ENCODE data around the gene MRPL32.

MRPL32 gene

GRCh38 chr7:42886893-42887505 is 45.2 kb upstream of the MRPL32 start:
- Histone ChIP-seq H3F3A (ENCODE audit: insufficient read depth) (no peaks in the 10 kb centered on the region), H4K20me1 (ENCODE audit: low read depth, low read length) (no peaks in the 10 kb centered on the region), H3K27me3 (ENCODE audit: low read length) (no peaks in the 10 kb centered on the region), H3K79me2 (ENCODE audit: insufficient read depth, low read length) (no peaks in the 10 kb centered on the region), H3K9me3 (ENCODE audit: insufficient read depth, low read length) (no peaks in the 10 kb centered on the region), H3K4me2 (ENCODE audit: low read depth, low read length, poor library complexity, severe bottlenecking) (no peak overlapping the region), H2AFZ (ENCODE audit: low read depth, low read length, severe bottlenecking) (no peak overlapping the region), H3K27ac (ENCODE audit: low read depth, low read length) (no peak overlapping the region), H3K9me2 (replicated peaks; ENCODE audit: insufficient read depth, low read length) (no peaks in the 10 kb centered on the region), H3K36me3 (ENCODE audit: low read length) (no peaks in the 10 kb centered on the region), H3K9ac (ENCODE audit: low read length) (no peak overlapping the region), H3K4me3 (ENCODE audit: insufficient read depth, low read length, poor library complexity, severe bottlenecking) (no peak overlapping the region)
- TF ChIP-seq CTCF (IDR thresholded peaks at IDR 0.05; ENCODE audit: insufficient read depth, low read length, poor library complexity, severe bottlenecking), result no peak
- TF ChIP-seq EZH2phosphoT487 (conservative IDR thresholded peaks at IDR 0.05; ENCODE audit: low read length), result no peak

- H3K36me3 ChIP-seq (ENCODE audit: low read length), result no peaks in the 10 kb centered on the region
- H3K4me2 ChIP-seq (ENCODE audit: low read depth, low read length, poor library complexity, severe bottlenecking), result no peak overlapping the region
- H3K4me3 ChIP-seq (ENCODE audit: insufficient read depth, low read length, poor library complexity, severe bottlenecking), result no peak overlapping the region
- H3K79me2 ChIP-seq (ENCODE audit: insufficient read depth, low read length), result no peaks in the 10 kb centered on the region
- no peaks in the 10 kb centered on the region for H3K9me2 ChIP-seq (replicated peaks; ENCODE audit: insufficient read depth, low read length)
- H3K9me3 ChIP-seq (ENCODE audit: insufficient read depth, low read length), result no peaks in the 10 kb centered on the region; the same call in 1 of the 2 replicates
- H3K27ac ChIP-seq (ENCODE audit: low read depth, low read length), result no peak overlapping the region
- no peaks in the 10 kb centered on the region for H3K27me3 ChIP-seq (ENCODE audit: low read length)
- no peak overlapping the region for H3K9ac ChIP-seq (ENCODE audit: low read length)
- H3F3A ChIP-seq (ENCODE audit: insufficient read depth), result no peaks in the 10 kb centered on the region
- no peak overlapping the region for H2AFZ ChIP-seq (ENCODE audit: low read depth, low read length, severe bottlenecking)
- no peaks in the 10 kb centered on the region for H4K20me1 ChIP-seq (ENCODE audit: low read depth, low read length)
- TF ChIP-seq EZH2phosphoT487 (conservative IDR thresholded peaks at IDR 0.05; ENCODE audit: low read length), result no peak
These were observed 38.6 kb upstream of the MRPL32 start for GRCh38 chr7:42893346-42894240.

GRCh38 chr7:42900842-42901241 is 31.3 kb upstream of the MRPL32 start:
- H3K9me2 ChIP-seq (replicated peaks; ENCODE audit: insufficient read depth, low read length), result no peaks in the 10 kb centered on the region
- H2AFZ ChIP-seq (ENCODE audit: low read depth, low read length, severe bottlenecking), result no peak overlapping the region
- H3K4me2 ChIP-seq (ENCODE audit: low read depth, low read length, poor library complexity, severe bottlenecking), result no peak overlapping the region
- no peaks in the 10 kb centered on the region for H3K79me2 ChIP-seq (ENCODE audit: insufficient read depth, low read length)
- H3K27ac ChIP-seq (ENCODE audit: low read depth, low read length), result no peak overlapping the region
- no peak for TF ChIP-seq EZH2phosphoT487 (conservative IDR thresholded peaks at IDR 0.05; ENCODE audit: low read length)
- no peak for TF ChIP-seq CTCF (IDR thresholded peaks at IDR 0.05; ENCODE audit: insufficient read depth, low read length, poor library complexity, severe bottlenecking)
- H3K36me3 ChIP-seq (ENCODE audit: low read length), result no peaks in the 10 kb centered on the region
- no peaks in the 10 kb centered on the region for H3F3A ChIP-seq (ENCODE audit: insufficient read depth)
- H3K9me3 ChIP-seq (ENCODE audit: insufficient read depth, low read length), result no peaks in the 10 kb centered on the region; the same call in 1 of the 2 replicates
- H3K4me3 ChIP-seq (ENCODE audit: insufficient read depth, low read length, poor library complexity, severe bottlenecking), result no peak overlapping the region
- H3K27me3 ChIP-seq (ENCODE audit: low read length), result 0 out of 2 replicates have a peak, but pooled peaks cover 6% of the 10 kb centered on the region
- no peaks in the 10 kb centered on the region; the same call in 1 of the 2 replicates for H4K20me1 ChIP-seq (ENCODE audit: low read depth, low read length)
- H3K9ac ChIP-seq (ENCODE audit: low read length), result no peak overlapping the region
